Kidney epithelial cell (primary cell): ENCODE data around the gene USP6NL. TPM values are rescaled to one million over a fixed set of nuclear protein-coding genes. Genes with fewer than 3 reads are reported as not detected.

Source experiments
- DNase-seq: peaks from one replicate; pipeline ENCODE4 v3.0.0-alpha.2; 2010; ENCODE audit warnings: low read depth
- H3K27me3 ChIP-seq: 2 replicates; pipeline ENCODE4 v1.6.0; 2011; ENCODE audit warnings: low read length; ENCODE audit not compliant: control insufficient read depth, insufficient read depth
- H3K36me3 ChIP-seq: 2 replicates; pipeline ENCODE4 v1.5.1; 2011; ENCODE audit warnings: low read length; ENCODE audit not compliant: control insufficient read depth, insufficient read depth
- H3K4me3 ChIP-seq: 2 replicates; pipeline ENCODE4 v1.5.1; 2011; ENCODE audit warnings: low read depth, mild to moderate bottlenecking, control low read depth, low read length
- CTCF ChIP-seq: IDR thresholded peaks from 2 replicates; pipeline ENCODE4 v1.5.1; 2011; ENCODE audit warnings: mild to moderate bottlenecking, moderate library complexity, low read length, control low read depth, inconsistent platforms; ENCODE audit not compliant: insufficient read depth, poor library complexity, severe bottlenecking
- total RNA-seq: library from RNA; depleted of rRNA; stranded (reverse); fragments of >200 nt; gene quantifications from 2 replicates; pipeline ENCODE4 v1.2.3, GENCODE V29; 2015

The USP6NL gene
- total RNA-seq, 1 donor from 2014 or later = 21.2 TPM

GRCh38 chr10:11521860-11522259 lies 89.6 kb downstream of the USP6NL start:
- Histone ChIP-seq H3K36me3 (no peaks in the 10 kb centered on the region), H3K27me3 (no peaks in the 10 kb centered on the region), H3K4me3 (no peak overlapping the region)
- no peak for TF ChIP-seq CTCF
- no peak for DNase-seq

GRCh38 chr10:11520892-11521291 lies 90.6 kb downstream of the USP6NL start:
- no peaks in the 10 kb centered on the region for H3K36me3 ChIP-seq
- no peak for DNase-seq

GRCh38 chr10:11517150-11517549 lies 94.3 kb downstream of the USP6NL start:
- H3K27me3 ChIP-seq = no peaks in the 10 kb centered on the region
- TF ChIP-seq CTCF = no peak
- no peak overlapping the region for H3K4me3 ChIP-seq
- H3K36me3 ChIP-seq = no peaks in the 10 kb centered on the region
- DNase-seq = no peak

More at GRCh38 chr10:11520892-11521291, 90.6 kb downstream of the USP6NL start:
- H3K4me3 ChIP-seq = no peak overlapping the region
- no peak for TF ChIP-seq CTCF
- no peaks in the 10 kb centered on the region for H3K27me3 ChIP-seq

- DNase-seq = no peak
- no peak for TF ChIP-seq CTCF
- Histone ChIP-seq H3K4me3 (no peak overlapping the region), H3K27me3 (no peaks in the 10 kb centered on the region), H3K36me3 (no peaks in the 10 kb centered on the region)
Measured at GRCh38 chr10:11516431-11516746, 95.1 kb downstream of the USP6NL start.

- Histone ChIP-seq H3K4me3 (no peak overlapping the region), H3K27me3 (no peaks in the 10 kb centered on the region), H3K36me3 (no peaks in the 10 kb centered on the region)
- DNase-seq = no peak
- TF ChIP-seq CTCF = peak; percentile 79
Measured at GRCh38 chr10:11515596-11516430, 95.6 kb downstream of the USP6NL start.

- H3K27me3 ChIP-seq = no peaks in the 10 kb centered on the region
- no peaks in the 10 kb centered on the region for H3K36me3 ChIP-seq
- DNase-seq = no peak
- H3K4me3 ChIP-seq = no peak overlapping the region
- no peak for TF ChIP-seq CTCF
Measured at GRCh38 chr10:11513727-11514126, 97.7 kb downstream of the USP6NL start.
